Measurements from ENCODE around the gene DYNLT5. TPM values are rescaled to one million over a fixed set of nuclear protein-coding genes. Genes with fewer than 3 reads are reported as not detected.

The DYNLT5 gene
- total and polyA plus RNA-seq, 2 donors (not counting 1 experiment from before 2014, with no cell fraction given), result not detected

- CTCF ChIA-PET, result no interaction called here
- Mint-ChIP-seq H3K27ac (no peak overlapping the region), H3K27me3 (peaks cover 35% of the 10 kb centered on the region), H3K9me3 (ENCODE audit: insufficient read depth) (peaks cover 2% of the 10 kb centered on the region), H3K4me1 (peaks cover 12% of the 10 kb centered on the region), H3K4me3 (no peak overlapping the region)
- H3K9ac ChIP-seq (ENCODE audit: low read length), result no peak overlapping the region
- no peak overlapping the region for H3K4me2 ChIP-seq (replicated peaks; ENCODE audit: low read depth, low read length, poor library complexity, severe bottlenecking)
- no peaks in the 10 kb centered on the region for H3K27me3 ChIP-seq (replicated peaks in 1 of 4; ENCODE audit: control extremely low read depth in 1 of 4, control insufficient read depth in 3 of 4, insufficient read depth in 4 of 4, low read length in 3 of 4)
- H2AFZ ChIP-seq (ENCODE audit: insufficient read depth, low read depth, low read length, poor library complexity, severe bottlenecking), result no peak overlapping the region
- H3K27ac ChIP-seq (ENCODE audit: low read length in 2 of 2), result no peak overlapping the region
- WGBS (ENCODE audit: insufficient coverage), result 66% methylated on average over 2 of the region's 2 CpGs
- H3K9me3 ChIP-seq (ENCODE audit: control extremely low read depth in 1 of 3, control insufficient read depth in 2 of 3, insufficient read depth in 1 of 3, low read length in 2 of 3), result peaks cover 0 to 3% (median 0%) of the 10 kb centered on the region in 3 donors
- ATAC-seq (ENCODE audit: low read depth), result no peak
- intact Hi-C loops (cut with micrococcal nuclease), result no loop called here
- H3K79me2 ChIP-seq (ENCODE audit: control insufficient read depth, insufficient read depth, low read length), result no peaks in the 10 kb centered on the region
- no peak for DNase-seq
- POLR2A ChIA-PET, result no interaction called here
- TF ChIP-seq EZH2 (IDR thresholded peaks at IDR 0.05; ENCODE audit: borderline replicate concordance, insufficient read depth, low read depth, low read length, poor library complexity, severe bottlenecking), result no peak
- no peak for TF ChIP-seq CTCF (IDR thresholded peaks at IDR 0.05)
- no peak overlapping the region for H3K4me3 ChIP-seq (ENCODE audit: control extremely low read depth in 1 of 5, extremely low read depth in 1 of 5, insufficient read depth in 1 of 5, low read depth in 2 of 5, low read length in 4 of 5)
- H4K20me1 ChIP-seq (ENCODE audit: control insufficient read depth, insufficient read depth, low read length, poor library complexity, severe bottlenecking), result no peaks in the 10 kb centered on the region
- H3K4me1 ChIP-seq (ENCODE audit: control insufficient read depth in 2 of 2, insufficient read depth in 2 of 2, low read length in 2 of 2), result peaks cover 0 to 7% of the 10 kb centered on the region in 2 donors
- H3K36me3 ChIP-seq (replicated peaks in 1 of 2; ENCODE audit: control extremely low read depth in 1 of 2, control insufficient read depth in 1 of 2, extremely low read depth in 1 of 2, insufficient read depth in 2 of 2, low read length in 1 of 2), result no peaks in the 10 kb centered on the region
Measured at GRCh38 chr1:66730462-66730861, 21.8 kb upstream of the DYNLT5 start.

- TF ChIP-seq CTCF (IDR thresholded peaks at IDR 0.05), result no peak
- Histone ChIP-seq H3K9me3 (ENCODE audit: control extremely low read depth in 1 of 3, control insufficient read depth in 2 of 3, insufficient read depth in 1 of 3, low read length in 2 of 3) (peaks cover 0 to 3% (median 0%) of the 10 kb centered on the region in 3 donors), H3K27ac (ENCODE audit: low read length in 2 of 2) (no peak overlapping the region), H3K9ac (ENCODE audit: low read length) (no peak overlapping the region), H3K79me2 (ENCODE audit: control insufficient read depth, insufficient read depth, low read length) (no peaks in the 10 kb centered on the region), H3K4me2 (replicated peaks; ENCODE audit: low read depth, low read length, poor library complexity, severe bottlenecking) (no peak overlapping the region), H3K27me3 (replicated peaks in 1 of 4; ENCODE audit: control extremely low read depth in 1 of 4, control insufficient read depth in 3 of 4, insufficient read depth in 4 of 4, low read length in 3 of 4) (no peaks in the 10 kb centered on the region), H3K4me3 (ENCODE audit: control extremely low read depth in 1 of 5, extremely low read depth in 1 of 5, insufficient read depth in 1 of 5, low read depth in 2 of 5, low read length in 4 of 5) (no peak overlapping the region), H4K20me1 (ENCODE audit: control insufficient read depth, insufficient read depth, low read length, poor library complexity, severe bottlenecking) (no peaks in the 10 kb centered on the region), H3K36me3 (replicated peaks in 1 of 2; ENCODE audit: control extremely low read depth in 1 of 2, control insufficient read depth in 1 of 2, extremely low read depth in 1 of 2, insufficient read depth in 2 of 2, low read length in 1 of 2) (no peaks in the 10 kb centered on the region), H3K4me1 (ENCODE audit: control insufficient read depth in 2 of 2, insufficient read depth in 2 of 2, low read length in 2 of 2) (peaks cover 0 to 7% of the 10 kb centered on the region in 2 donors), H2AFZ (ENCODE audit: insufficient read depth, low read depth, low read length, poor library complexity, severe bottlenecking) (no peak overlapping the region)
- no peak for DNase-seq
- ChIA-PET POLR2A (no interaction called here), CTCF (no interaction called here)
- H3K27me3 Mint-ChIP-seq, result peaks cover 28% of the 10 kb centered on the region
- peaks cover 2% of the 10 kb centered on the region for H3K9me3 Mint-ChIP-seq (ENCODE audit: insufficient read depth)
- intact Hi-C loops (cut with micrococcal nuclease), result no loop called here
- H3K4me1 Mint-ChIP-seq, result peaks cover 12% of the 10 kb centered on the region
- no peak overlapping the region for H3K27ac Mint-ChIP-seq
- H3K4me3 Mint-ChIP-seq, result no peak overlapping the region
- no peak for ATAC-seq (ENCODE audit: low read depth)
- 100% methylated on average over 1 of the region's 4 CpGs for WGBS (ENCODE audit: insufficient coverage)
Measured at GRCh38 chr1:66731170-66731865, 20.9 kb upstream of the DYNLT5 start.

Data from B cell (primary cell).